GM21825 (cell line): ENCODE measurements around the gene GABARAP.

Experiments used
- ATAC-seq: cut with Tn5 transposase; IDR thresholded peaks from one replicate; pipeline ENCODE4 v1.9.1; 2021; ENCODE audit warnings: mild to moderate bottlenecking, moderate library complexity; ENCODE audit not compliant: unreplicated experiment

Gene GABARAP

GRCh38 chr17:7241783-7242716, at the start of gene GABARAP:
GABARAP (minus strand) TSS chr17:7242449; CDS start chr17:7242330, 119 bp downstream.
- peak; percentile 28 for ATAC-seq

GRCh38 chr17:7290685-7291084, 48.4 kb upstream of the GABARAP start:
- ATAC-seq = no peak

- ATAC-seq = no peak
Measured at GRCh38 chr17:7290166-7290565, 47.9 kb upstream of the GABARAP start.

- no peak for ATAC-seq
Measured at GRCh38 chr17:7289256-7290032, 47.2 kb upstream of the GABARAP start.

- no peak for ATAC-seq
Measured at GRCh38 chr17:7285679-7286078, 43.4 kb upstream of the GABARAP start.

GRCh38 chr17:7284911-7285310, 42.7 kb upstream of the GABARAP start:
- ATAC-seq = no peak

- no peak for ATAC-seq
Measured at GRCh38 chr17:7283471-7284216, 41.4 kb upstream of the GABARAP start.

GRCh38 chr17:7282752-7283321, 40.6 kb upstream of the GABARAP start:
- ATAC-seq = no peak

- ATAC-seq = no peak
Measured at GRCh38 chr17:7281953-7282751, 39.9 kb upstream of the GABARAP start.

- ATAC-seq = peak; percentile 46
Measured at GRCh38 chr17:7281074-7281952, 39.1 kb upstream of the GABARAP start, which contains the start of gene SLC2A4. SLC2A4 (plus strand) TSS chr17:7281718; CDS start chr17:7281935, 217 bp downstream.

GRCh38 chr17:7280519-7281073, 38.3 kb upstream of the GABARAP start:
- peak; percentile 53 for ATAC-seq

- no peak for ATAC-seq
Measured at GRCh38 chr17:7279448-7279847, 37.2 kb upstream of the GABARAP start.

- ATAC-seq = no peak
Measured at GRCh38 chr17:7266784-7267183, 24.5 kb upstream of the GABARAP start.

GRCh38 chr17:7263801-7264078, 21.5 kb upstream of the GABARAP start:
- no peak for ATAC-seq

GRCh38 chr17:7262935-7263800, 20.9 kb upstream of the GABARAP start:
- ATAC-seq = no peak

GRCh38 chr17:7262192-7262934, 20.1 kb upstream of the GABARAP start, which contains the start of gene CLDN7:
CLDN7 (minus strand) TSS chr17:7262478; CDS start chr17:7262043, 435 bp downstream.
- ATAC-seq = no peak
